Amniotic stem cell (primary cell): ENCODE data around the gene TRAF3IP1.
"Not testable (repeated sequence)": the region's sequence is repeated elsewhere in the genome, so short reads cannot be mapped to it uniquely, and the experiment has no call there.

Source experiments
- DNase-seq: peaks from one replicate; lab custom pipeline; 2025; lab: John Stamatoyannopoulos, UW

Gene TRAF3IP1

DNA sequence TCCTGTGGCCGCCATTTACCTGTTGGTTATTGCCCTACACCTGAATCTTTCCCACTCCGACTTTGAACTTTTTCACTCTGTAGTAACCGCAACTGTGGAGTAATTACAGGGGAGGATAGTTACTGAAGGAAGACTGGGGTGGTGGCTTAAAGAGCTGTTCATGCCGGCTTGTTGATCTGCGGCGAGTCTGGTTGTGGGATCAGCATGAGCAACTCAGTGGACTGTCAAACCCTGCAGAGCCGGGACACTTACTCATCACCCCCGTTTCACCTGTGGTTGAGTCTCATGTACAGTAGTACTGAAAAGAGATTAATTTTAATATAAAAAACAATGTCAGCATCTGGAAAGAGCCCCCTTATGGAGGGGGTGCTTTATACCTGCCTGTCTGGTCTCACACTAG lies 108.5 kb downstream of the TRAF3IP1 start:
- DNase-seq, result no peak

DNA sequence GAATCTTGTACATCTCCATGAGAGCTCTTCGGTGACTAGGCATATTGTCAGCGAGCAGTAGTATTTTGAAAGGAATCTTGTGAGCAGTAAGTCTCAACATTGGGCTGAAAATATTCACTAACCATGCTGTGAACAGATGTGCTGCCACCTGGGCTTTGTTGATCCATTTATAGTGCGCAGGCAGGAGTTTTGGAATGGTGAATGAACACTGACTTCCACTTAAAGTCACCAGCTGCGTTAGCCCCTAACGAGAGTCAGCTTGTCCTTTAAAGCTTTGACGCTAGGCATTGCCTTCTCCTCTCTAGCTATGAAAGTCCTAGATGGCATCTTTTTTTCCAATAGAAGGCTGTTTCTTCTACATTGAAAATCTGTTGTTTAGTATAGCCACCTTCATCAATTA lies 110.5 kb downstream of the TRAF3IP1 start:
- DNase-seq, result no peak

DNA sequence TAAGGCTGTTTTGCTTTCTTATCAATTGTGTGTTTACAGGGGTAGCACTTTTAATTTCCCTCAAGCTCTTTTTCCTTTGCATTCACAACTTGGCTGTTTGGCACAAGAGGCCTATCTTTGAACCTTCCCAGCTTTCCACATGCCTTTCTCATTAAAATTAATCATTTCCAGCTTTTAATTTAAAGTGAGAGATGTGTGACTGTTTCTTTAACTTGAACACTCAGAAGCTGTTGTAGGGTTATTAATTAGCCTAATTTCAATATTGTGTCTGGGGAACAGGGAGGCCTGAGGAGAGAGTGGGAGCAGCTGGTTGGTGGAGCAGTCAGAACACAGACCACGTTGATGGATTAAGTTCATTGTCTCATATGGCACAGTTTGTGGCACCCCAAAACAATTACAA lies 111.1 kb downstream of the TRAF3IP1 start:
- no peak for DNase-seq

DNA sequence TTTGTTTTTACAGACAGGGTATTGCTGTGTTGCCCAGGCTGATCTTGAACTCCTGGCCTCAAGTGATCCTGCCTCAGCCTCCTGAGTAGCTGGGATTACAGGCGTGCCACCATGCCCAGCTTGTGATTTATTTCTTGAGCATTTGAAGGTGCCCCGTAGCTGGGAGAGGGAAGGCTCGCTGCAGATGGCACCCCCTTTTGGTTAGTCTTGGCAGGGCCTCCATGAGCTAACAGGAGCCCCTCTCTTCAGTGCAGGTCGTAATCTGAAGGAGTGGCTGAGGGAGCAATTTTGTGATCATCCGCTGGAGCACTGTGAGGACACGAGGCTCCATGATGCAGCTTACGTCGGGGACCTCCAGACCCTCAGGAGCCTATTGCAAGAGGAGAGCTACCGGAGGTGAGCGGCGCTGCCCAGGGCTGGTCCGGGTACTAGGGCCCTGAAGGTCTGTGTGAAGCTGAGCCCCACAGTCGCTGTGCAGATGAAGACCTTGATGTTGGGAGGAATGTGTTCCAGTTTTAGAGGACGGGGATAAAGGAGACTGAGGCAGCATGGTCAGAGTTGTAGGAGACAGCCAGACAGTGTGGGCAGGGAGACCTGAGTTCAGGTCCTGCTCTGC lies 113.1 kb downstream of the TRAF3IP1 start:
- DNase-seq, result no peak

DNA sequence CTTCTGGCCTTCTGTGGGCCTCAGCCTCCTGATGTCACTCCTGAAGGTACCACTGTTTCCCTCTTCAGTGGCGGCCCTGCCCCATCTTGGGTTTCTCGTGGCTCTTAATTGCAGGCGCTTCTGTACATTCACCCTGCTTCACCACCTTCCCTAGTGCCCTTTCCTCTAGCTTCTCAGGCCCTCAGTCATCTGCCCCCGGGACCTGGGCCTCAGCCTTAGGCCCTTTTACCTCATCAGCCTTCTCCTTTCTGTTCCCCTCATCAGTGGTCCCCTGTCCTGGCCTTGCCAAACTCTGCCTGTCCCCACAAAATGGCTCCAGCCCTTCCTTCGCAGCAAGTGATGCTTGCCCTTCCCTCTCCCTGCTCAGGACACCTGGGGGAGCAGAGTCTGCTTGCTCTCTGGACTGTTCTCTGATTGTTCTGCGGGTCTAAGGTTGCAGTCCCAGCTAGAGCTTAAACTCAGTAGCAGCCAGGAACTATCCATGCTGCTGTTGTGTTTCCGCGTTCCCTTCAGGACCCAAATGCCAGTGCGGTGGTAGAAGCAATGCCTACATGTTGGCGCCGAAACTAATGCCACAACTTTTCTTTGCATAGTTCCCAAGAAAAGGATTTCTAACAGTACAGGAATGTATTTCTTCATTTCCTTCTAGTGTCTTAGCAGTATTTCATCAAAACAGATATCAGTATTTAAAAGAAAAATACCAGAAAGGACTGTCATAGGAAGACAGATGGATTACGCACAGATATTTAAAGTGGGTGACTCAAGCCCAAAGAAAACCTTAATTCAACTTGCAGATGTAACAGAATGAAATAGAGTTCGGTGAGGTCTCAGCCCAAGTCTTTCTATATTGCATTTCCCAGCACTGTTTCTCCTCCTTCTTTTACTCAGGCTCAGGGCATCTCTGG lies 113.9 kb downstream of the TRAF3IP1 start:
- DNase-seq, result peak; percentile 61

DNA sequence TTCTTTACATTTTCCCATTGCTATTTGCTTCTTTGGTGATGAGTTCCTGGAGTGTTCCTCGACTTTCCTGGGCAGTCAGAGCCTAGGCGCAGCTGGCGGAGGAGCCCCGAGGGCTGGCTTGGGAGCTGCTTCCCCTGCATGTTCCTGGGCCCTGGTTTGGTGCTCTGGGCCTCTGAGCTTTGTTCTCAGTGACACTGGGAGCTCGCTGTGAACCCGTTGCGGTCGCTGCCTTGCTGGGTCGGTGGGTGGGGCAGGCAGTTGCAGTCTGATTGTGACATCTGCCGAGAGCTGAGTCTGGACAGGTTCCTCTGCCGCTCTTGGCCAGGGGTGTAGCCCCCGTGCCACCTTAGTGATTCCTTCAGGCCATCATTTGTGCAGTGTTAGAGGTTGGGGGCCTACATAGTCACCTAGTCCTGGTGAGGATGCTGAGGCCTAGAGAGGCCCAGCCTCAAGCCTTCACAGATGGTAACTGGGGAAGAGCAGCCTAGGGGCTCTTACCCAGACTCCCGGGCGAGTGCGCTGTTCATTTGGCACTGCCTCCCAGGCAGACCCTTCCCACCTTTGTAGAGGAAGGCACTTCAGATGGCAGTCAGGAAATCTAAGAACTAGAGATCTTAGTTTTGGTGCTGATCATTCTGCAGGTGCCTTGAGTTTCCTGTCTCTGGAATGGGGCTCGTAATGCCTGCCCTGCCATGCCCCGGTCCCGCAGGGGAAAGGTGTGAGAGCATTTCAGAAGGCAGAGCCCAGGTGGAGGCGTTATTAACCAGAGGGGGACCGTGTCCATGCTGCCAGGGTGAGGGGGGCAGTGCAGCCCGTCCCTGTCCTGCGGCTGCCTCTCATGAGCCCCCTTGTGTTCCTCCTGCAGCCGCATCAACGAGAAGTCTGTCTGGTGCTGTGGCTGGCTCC lies 114.8 kb downstream of the TRAF3IP1 start:
- no peak for DNase-seq

DNA sequence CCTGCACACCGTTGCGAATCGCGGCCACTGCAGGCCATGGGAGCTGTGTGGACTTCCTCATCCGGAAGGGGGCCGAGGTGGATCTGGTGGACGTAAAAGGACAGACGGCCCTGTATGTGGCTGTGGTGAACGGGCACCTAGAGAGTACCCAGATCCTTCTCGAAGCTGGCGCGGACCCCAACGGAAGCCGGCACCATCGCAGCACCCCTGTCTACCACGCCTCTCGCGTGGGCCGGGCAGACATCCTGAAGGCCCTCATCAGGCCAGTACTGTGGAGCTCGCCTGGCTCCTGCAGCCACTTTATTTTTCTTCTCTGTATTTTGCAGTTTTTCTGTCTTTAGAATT lies 115.4 kb downstream of the TRAF3IP1 start:
- no peak for DNase-seq

DNA sequence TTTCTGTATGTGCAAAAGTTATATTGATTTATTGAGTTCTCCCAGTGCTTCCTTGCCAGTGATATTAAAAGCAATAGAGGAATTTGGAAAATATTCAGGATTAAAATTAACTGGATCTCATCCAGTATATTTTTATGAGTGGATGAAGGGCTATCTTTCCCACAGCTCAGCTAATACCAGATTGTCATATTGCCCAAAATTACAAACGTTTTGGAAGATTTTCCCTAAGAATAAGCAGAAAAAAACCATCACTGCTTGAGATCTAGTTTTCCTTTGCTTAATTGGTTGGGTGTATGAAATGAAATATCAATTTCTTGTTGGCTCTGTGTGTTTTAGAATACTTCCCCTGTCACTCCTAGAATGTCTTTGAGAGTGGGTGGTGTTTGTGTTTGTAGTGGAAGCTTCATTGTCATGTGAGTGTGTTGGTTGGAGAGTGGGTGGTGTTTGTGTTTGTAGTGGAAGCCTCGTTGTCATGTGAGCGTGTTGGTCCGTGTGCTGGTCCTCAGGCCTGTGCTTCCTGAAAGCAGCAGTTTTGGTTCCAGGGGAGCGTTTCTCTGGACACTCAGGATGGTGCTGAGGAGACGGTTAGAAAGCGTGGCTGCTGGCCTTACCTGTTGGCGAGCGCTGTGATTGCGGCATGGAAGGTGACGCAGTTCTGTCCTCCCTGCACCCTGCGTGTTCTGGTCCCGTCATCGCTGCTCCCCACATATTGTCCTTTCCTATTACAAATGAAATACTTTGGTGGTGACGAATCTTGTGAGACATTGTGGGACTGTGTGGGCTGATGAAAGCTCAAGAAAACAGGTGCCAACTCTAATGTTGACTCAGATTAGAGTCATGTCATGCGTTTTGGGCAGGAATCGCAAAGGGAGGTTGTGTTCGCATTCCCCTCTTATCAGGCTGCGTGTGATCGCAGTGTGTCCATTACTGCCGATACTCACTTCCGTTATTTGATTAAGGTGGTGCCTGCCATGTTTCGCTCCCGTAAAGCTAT lies 118.8 kb downstream of the TRAF3IP1 start:
- peak; percentile 84 for DNase-seq

DNA sequence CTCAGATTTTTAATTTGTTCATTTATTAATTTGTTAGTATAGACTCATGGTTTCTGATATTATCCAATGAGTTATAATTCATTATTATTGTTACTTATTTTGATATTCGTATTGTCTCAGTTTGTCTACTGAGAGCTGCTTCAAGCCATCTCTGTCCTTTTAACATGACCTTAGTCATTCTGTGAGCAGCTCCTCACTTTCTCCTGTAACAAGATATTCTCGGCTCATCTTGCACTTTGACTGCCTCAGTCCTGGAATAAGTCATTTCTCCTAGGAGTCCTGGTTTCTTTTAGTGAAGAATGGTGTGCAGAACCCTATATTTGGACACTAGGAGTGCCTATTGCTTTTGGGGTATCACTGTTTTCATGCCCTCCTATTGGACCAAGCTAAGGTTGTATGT lies 119.6 kb downstream of the TRAF3IP1 start:
- no peak for DNase-seq

DNA sequence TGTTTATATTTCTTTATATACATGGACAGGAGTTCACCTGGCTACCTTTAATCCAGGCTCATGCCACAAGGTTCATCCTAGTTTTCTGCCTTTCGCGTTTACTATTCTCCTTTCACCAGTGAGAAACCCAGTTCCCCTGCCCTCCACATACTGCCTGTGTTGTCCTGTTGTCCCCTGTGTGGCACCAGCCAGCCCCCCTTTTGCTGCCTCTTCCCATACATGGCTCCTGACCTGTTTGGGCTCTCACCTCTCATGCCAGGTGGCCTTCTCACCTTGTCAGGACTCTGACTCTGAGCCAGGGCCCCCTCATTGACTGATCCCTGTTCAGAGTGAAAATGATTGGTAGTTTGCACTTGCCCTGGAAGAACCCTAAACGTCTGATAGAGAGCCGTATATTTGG lies 120.0 kb downstream of the TRAF3IP1 start:
- DNase-seq, result no peak

DNA sequence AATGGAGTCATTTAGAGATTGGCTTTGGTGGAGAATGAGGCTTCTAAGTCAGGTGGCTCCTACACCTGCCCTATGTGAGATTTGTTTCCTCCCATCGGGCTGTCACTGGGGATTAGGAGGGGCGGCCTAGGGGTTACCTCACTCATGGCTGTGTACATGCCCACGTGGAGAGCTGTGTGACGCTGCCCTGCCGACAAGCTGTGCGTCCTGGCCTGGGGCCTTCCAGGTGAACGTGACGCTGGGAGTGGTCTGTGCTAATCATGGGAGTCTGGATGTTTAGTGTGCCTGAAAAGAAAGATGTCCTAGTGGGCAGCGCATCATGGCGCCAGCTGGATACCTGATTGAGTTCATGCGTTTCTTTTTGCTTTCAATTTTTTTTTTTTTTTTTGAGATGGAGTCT lies 120.4 kb downstream of the TRAF3IP1 start:
- no peak for DNase-seq

DNA sequence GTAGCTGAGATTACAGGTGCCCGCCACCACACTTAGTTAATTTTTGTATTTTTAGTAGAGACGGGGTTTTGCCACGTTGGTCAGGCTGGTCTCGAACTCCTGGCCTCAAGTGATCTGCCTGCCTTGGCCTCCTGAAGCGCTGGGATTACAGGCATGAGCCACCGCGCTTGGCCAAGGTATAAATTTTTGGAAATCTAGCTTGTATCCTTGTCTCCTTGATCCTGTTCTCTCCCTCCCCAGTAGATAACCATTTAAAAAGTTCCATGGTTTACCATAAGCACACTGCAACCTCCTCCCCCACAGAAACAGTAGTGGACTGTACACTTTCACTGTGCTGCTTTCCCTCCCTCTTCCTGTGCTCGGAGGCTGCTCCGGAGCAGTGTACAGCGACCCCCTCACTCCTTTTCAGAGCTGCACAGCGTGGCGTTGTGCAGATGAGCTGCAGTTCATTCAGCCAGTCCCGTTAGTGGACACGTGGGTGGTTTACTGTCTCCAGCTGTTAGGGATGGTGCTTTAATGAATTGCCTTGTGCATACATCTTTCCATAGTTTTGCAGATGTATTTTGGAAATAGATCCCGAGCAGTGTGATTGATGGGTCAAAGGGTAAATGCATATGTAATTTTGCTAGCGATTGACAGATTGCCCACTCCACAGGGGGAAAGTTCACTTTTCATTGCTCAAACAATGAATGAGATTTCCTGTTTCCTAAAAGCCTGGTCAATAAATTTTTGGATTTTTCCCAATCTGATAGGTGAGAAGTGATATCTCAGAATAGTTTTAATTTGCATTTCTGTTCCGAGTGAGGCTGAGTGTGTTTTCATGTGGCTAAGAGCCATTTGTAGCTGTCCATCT lies 121.2 kb downstream of the TRAF3IP1 start:
- DNase-seq, result no peak

DNA sequence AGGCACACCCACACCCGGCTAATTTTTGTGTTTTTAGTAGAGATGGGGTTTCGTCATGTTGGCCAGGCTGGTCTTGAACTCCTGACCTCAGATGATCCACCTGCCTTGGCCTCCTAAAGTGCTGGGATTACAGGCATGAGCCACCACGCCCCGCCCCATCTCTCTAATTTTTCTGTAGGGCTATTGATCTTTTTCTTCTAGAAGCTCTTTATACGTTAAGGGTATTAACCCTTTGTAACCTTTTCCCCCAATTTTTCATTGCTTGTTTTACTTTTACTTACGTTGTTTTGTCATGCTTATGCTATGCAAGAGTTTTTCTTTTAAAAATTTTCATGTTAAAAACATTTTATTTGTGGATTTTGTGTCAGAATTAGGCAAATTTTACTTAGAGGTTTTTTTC lies 121.9 kb downstream of the TRAF3IP1 start:
- DNase-seq, result not testable (repeated sequence)

DNA sequence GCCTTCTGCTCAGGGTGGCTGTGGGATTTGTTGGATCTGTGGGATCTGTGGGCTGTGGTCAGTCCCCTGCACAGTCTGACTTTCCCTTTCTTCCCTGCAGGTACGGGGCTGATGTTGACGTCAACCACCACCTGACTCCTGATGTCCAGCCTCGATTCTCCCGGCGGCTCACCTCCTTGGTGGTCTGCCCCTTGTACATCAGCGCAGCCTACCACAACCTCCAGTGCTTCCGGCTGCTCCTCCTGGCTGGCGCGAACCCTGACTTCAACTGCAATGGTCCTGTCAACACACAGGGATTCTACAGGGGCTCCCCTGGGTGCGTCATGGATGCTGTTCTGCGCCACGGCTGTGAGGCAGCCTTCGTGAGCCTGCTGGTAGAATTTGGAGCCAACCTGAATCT lies 123.9 kb downstream of the TRAF3IP1 start:
- no peak for DNase-seq

DNA sequence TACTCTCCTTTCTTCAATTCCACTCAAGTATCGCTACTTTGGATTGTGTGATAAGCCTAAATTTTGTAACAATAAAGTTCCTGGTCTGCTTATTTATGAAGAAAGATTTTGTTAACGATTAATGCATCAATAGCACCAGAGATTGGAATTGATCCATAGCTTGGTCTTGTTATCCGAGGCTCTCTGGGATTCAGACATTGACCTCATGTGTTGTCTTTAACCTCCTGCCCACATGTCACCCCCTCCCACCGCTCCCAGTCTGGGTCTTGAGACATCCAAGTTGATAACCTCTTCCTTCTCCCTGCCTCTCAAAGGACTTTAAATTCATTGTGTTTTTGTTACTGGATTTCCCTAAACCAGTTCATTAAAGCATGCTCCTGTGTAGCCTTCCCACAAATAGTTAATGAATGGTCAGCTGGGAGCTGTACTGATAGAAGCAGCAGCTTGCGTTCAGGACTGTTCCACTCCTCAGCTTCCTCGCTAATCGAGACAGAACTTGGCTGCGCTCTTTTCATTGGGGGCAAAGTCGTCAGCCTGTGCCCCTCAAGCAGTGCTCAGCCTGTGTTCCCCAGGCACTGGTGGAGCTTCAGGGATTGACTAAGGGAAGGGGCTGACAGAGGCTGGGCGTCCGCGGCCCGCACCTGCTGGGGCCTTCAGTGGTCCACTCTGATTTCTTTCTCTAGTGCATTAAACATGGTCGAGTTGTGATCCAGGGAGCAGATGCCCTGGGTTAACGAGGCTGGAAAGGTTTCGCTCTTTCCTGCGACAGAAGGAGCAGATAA lies 125.3 kb downstream of the TRAF3IP1 start:
- DNase-seq, result no peak

DNA sequence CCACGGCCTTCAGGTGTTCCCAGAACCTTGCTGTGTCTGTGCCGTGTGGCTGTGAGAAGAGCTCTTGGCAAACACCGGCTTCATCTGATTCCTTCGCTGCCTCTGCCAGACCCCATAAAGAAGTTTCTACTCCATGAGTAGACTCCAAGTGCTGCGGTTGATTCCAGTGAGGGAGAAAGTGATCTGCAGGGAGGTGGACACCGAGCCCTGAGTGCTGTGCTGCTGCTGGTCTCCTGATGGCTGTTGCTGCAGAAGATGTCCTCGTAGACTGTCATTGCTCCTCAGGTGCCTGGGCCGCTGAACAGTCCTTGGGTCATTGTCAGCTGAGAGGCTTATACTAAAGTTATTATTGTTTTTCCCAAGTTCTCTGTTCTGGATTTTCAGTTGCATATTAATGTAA lies 126.1 kb downstream of the TRAF3IP1 start:
- DNase-seq, result no peak

DNA sequence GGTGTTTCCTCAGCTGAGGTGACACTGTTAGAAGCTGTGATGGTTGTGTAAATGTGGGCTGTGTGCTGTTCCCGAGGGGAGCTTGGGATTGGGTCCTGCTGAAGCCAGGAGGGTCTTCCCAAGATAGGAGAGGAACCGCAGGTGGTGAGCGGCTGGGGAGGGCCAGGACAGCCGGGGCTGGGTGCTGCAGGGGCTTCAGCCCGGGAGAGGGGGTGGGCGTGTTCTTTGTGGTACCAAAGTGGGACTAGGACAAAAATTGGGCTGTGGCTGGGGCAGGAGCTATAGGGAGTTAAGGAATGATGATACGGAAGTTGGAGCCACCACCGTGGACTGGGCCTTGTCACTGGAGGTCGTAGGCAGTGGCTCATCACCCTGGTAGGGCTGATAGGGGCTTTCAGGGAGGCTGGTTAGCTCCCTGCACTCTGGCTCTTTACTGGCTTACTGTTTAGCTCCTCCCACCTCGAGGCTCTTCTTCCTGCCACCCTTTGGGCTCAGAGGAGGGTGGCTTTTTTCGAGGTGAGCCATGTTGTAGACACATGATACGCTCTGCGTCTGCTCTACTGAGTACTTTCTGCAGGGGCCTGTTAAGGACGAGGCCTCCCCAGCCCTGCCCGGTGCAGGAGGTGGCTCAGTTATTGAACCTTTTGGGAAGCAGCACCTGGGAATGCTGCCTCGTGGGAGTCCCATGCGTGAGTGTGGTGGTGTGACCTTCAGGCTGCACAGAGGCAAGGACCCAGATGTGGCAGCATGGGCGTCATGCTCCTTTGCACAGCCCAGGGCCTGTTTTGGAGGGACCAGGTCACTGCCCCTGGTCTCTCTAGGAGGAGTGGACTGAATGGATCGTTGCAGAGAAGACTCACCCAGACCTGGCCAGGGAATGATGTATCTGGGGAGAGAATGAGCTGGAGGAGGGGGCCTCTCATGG lies 128.0 kb downstream of the TRAF3IP1 start:
- no peak for DNase-seq

DNA sequence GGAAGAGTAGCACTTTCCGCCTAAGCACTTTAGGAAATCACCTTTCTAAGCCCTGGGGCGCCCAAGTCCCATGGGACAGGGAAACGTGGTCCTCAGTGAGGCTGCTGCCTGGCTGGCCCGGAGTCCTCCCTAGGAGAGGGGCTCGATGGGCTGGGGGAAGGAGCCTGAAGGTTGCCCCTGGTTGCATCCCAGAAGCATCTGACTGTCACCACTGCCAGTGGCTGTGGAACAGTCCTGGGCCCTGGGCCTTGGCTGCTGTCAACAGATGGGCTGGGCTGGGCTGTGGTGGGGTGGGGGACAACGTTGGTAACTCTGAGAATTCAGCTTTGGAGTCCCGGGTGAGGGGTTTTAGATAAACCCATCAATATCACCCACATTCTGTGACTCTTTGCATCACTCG lies 128.9 kb downstream of the TRAF3IP1 start:
- no peak for DNase-seq
